ENCODE data around the gene KAZALD1.

Gene KAZALD1

GRCh38 chr10:101080933-101081931, 19.4 kb downstream of the KAZALD1 start:
- Histone ChIP-seq H3K27me3 (ENCODE audit: low read depth, low read length) (peaks cover 15% of the 10 kb centered on the region), H3K27ac (ENCODE audit: low read length) (no peak overlapping the region), H2AFZ (ENCODE audit: low read depth, low read length) (no peak overlapping the region), H3K9me3 (ENCODE audit: insufficient read depth, low read length) (no peaks in the 10 kb centered on the region), H3K9ac (ENCODE audit: low read length) (no peak overlapping the region), H3K4me2 (ENCODE audit: low read length) (no peak overlapping the region), H3K4me3 (ENCODE audit: low read length) (no peak overlapping the region), H3K36me3 (replicated peaks; ENCODE audit: low read depth, low read length) (no peaks in the 10 kb centered on the region), H4K20me1 (ENCODE audit: insufficient read depth, low read length) (no peaks in the 10 kb centered on the region), H3K79me2 (ENCODE audit: low read length) (no peaks in the 10 kb centered on the region), H3K4me1 (ENCODE audit: low read length) (no peaks in the 10 kb centered on the region)
- TF ChIP-seq EZH2phosphoT487 (IDR thresholded peaks at IDR 0.05; ENCODE audit: low read depth) = no peak

- peaks cover 11% of the 10 kb centered on the region for H3K27me3 ChIP-seq (ENCODE audit: low read depth, low read length)
Observed at GRCh38 chr10:101085846-101086245, 24.1 kb downstream of the KAZALD1 start.

DNA sequence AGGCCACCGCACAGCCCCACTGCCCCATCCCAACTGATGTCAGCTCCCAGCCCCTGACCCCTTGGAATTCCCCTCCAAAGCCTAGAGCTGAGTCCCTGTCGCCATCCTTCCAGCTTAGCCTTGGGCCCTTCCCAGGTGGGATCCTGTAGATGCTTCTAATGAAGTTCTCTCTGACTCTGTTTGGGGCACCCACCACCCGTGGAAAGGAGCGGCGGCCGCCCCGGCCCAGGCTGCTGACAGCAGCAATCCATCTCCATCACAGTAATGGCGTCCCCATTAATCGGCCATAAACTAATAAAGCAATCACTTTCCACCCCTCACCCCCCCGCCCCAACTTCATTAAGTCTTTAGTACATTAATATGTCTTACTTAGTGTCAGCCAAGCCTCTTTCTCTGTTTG, 25.6 kb downstream of the KAZALD1 start:
- Histone ChIP-seq H3K4me1 (ENCODE audit: low read length) (no peaks in the 10 kb centered on the region), H3K9ac (ENCODE audit: low read length) (no peak overlapping the region), H3K27ac (ENCODE audit: low read length) (no peak overlapping the region), H2AFZ (ENCODE audit: low read depth, low read length) (no peak overlapping the region), H3K79me2 (ENCODE audit: low read length) (no peaks in the 10 kb centered on the region), H3K36me3 (replicated peaks; ENCODE audit: low read depth, low read length) (no peaks in the 10 kb centered on the region), H4K20me1 (ENCODE audit: insufficient read depth, low read length) (no peaks in the 10 kb centered on the region), H3K4me3 (ENCODE audit: low read length) (no peak overlapping the region), H3K9me3 (ENCODE audit: insufficient read depth, low read length) (no peaks in the 10 kb centered on the region), H3K27me3 (ENCODE audit: low read depth, low read length) (peaks cover 14% of the 10 kb centered on the region), H3K4me2 (ENCODE audit: low read length) (no peak overlapping the region)
- no peak for TF ChIP-seq EZH2phosphoT487 (IDR thresholded peaks at IDR 0.05; ENCODE audit: low read depth)
- TF ChIP-seq CTCF (IDR thresholded peaks at IDR 0.05; ENCODE audit: low read depth, low read length) = no peak

More at GRCh38 chr10:101085846-101086245, 24.1 kb downstream of the KAZALD1 start:
- H3K4me3 ChIP-seq (ENCODE audit: low read length) = no peak overlapping the region
- no peaks in the 10 kb centered on the region for H3K36me3 ChIP-seq (replicated peaks; ENCODE audit: low read depth, low read length)
- H3K79me2 ChIP-seq (ENCODE audit: low read length) = no peaks in the 10 kb centered on the region
- no peak for TF ChIP-seq EZH2phosphoT487 (IDR thresholded peaks at IDR 0.05; ENCODE audit: low read depth)
- TF ChIP-seq CTCF (IDR thresholded peaks at IDR 0.05; ENCODE audit: low read depth, low read length) = no peak
- no peak overlapping the region for H3K4me2 ChIP-seq (ENCODE audit: low read length)
- H2AFZ ChIP-seq (ENCODE audit: low read depth, low read length) = no peak overlapping the region
- H3K4me1 ChIP-seq (ENCODE audit: low read length) = no peaks in the 10 kb centered on the region
- no peaks in the 10 kb centered on the region for H3K9me3 ChIP-seq (ENCODE audit: insufficient read depth, low read length)
- no peak overlapping the region for H3K27ac ChIP-seq (ENCODE audit: low read length)
- H3K9ac ChIP-seq (ENCODE audit: low read length) = no peak overlapping the region
- no peaks in the 10 kb centered on the region for H4K20me1 ChIP-seq (ENCODE audit: insufficient read depth, low read length)

GRCh38 chr10:101087965-101088364, 26.2 kb downstream of the KAZALD1 start:
- H3K9ac ChIP-seq (ENCODE audit: low read length) = no peak overlapping the region
- no peaks in the 10 kb centered on the region for H3K79me2 ChIP-seq (ENCODE audit: low read length)
- H3K27me3 ChIP-seq (ENCODE audit: low read depth, low read length) = peaks cover 14% of the 10 kb centered on the region

More at GRCh38 chr10:101087965-101088364, 26.2 kb downstream of the KAZALD1 start:
- no peak overlapping the region for H2AFZ ChIP-seq (ENCODE audit: low read depth, low read length)
- H3K36me3 ChIP-seq (replicated peaks; ENCODE audit: low read depth, low read length) = no peaks in the 10 kb centered on the region
- H3K9me3 ChIP-seq (ENCODE audit: insufficient read depth, low read length) = no peaks in the 10 kb centered on the region
- no peaks in the 10 kb centered on the region for H3K4me1 ChIP-seq (ENCODE audit: low read length)
- no peak overlapping the region for H3K4me2 ChIP-seq (ENCODE audit: low read length)
- TF ChIP-seq EZH2phosphoT487 (IDR thresholded peaks at IDR 0.05; ENCODE audit: low read depth) (no peak), CTCF (IDR thresholded peaks at IDR 0.05; ENCODE audit: low read depth, low read length) (no peak)
- no peak overlapping the region for H3K4me3 ChIP-seq (ENCODE audit: low read length)
- H4K20me1 ChIP-seq (ENCODE audit: insufficient read depth, low read length) = no peaks in the 10 kb centered on the region
- H3K27ac ChIP-seq (ENCODE audit: low read length) = no peak overlapping the region

All from OCI-LY3 (cell line).